ENCODE results near the gene GPAT3.
A peak's percentile ranks its signal among the peaks of the same experiment; 100 is the strongest.
"Not testable (repeated sequence)": the region's sequence is repeated elsewhere in the genome, so short reads cannot be mapped to it uniquely, and the experiment has no call there.

Gene GPAT3

DNA sequence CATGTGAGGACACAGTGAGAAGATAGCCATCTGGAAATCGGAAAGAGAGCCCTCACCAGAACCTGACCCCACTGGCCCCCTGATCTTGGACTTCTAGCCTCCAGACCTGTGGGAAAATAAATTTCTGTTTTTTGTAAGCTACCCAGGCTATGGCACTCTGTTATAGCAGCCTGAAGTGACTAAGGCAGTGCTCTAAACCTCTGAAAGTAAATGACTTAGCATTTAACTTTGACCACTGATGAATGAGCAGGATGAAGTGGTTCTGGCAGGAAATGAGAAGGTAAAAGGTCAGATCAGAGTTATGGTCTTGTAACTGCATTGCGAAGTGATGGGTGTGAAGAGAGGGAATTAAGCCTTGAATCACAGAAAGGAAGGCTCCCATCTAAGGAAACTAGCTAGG, 17.0 kb downstream of the GPAT3 start:
- no peak for DNase-seq

DNA sequence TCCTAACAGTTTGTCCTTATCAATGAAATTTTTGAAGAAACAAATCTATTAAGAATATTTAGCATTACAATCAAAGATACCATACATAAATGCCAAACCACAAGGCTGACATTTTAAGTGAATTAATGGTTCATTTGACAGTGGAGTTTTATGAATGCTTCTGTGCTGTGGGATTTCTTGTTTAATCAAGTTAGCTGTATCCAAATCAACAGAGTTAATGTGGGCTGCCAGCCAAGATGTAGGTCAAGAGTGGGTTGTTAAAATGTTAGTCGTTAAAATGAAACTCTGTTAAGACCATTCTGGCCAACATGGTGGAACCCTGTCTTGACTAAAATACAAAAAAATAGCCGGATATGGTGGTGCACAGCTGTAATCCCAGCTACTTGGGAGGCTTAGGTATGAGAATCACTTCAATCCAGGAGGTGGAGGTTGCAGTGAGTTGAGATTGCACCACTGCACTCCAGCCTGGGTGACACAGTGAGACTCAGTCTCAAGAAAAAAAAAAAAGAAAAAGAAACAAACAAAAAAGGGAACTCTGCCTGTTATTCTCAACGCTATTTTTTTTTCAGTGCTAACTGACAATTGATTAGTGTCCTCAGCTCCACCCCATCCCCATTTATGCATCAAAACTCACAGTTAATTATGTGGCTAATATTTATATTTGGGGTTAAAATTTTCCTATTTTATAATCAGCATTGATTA, 20.2 kb downstream of the GPAT3 start:
- DNase-seq: peak; percentile 61

DNA sequence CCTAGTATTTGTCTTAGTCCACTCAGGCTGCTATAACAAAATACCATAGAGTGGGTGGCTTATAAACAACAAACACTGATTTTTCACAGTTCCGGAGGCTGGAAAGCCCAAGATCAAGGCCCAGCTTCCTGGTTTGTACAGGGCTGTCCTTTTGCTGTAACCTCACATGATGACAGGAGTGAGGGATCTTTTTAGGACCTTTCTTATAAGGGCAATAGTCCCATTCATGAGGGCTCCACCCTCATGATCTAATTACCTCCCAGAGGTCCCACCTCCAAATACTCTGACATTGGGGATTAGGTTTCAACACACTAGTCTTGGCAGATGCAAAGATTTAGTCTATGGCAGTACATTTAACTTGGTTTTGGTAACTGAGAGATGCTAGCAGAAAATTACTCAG, 20.9 kb downstream of the GPAT3 start:
- no peak for DNase-seq

DNA sequence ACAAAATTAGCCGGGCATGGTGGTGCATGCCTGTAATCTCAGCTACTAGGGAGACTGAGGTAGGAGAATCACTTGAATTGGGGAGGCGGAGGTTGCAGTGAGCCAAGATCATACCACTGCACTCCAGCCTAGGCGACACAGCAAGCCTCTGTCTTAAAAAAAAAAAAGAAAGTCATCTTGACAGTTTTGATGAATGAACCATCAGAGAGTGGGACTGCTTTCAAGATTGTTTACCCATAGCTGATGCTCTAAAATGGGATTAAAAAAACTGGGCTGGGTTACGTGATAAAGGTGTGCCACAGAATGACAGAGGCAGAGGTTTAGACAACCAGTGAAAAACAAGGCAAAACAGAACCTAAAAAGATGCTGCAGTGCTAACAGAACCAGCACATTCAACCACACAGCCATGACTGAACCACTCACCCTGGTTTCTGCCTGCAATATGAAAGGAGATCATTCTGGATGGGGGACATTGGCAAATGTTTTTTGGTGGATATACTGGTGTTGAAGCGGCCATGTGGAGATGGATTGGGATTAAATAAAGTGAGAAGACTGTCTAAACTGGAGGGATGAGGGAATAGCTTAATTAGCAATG, 22.2 kb downstream of the GPAT3 start:
- no peak for DNase-seq

DNA sequence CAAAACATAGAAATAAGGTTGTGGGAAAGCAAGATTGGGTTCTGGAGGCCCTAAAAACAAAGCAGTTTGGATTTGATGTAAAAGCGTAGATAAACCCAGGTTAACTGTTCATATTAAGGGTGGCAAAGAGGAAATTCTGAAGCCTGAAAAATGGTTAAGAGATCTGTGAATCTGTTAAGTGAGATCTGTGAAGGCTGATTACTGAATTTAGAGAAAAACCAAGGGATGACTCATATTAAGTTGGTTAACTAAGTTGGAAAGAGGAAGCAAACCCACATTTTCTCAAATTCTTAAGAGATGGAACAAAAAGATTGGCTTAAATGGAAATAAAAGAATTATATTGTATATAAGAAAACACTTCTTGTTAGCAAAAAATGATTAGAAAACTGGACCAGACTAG, 22.8 kb downstream of the GPAT3 start:
- DNase-seq: no peak

DNA sequence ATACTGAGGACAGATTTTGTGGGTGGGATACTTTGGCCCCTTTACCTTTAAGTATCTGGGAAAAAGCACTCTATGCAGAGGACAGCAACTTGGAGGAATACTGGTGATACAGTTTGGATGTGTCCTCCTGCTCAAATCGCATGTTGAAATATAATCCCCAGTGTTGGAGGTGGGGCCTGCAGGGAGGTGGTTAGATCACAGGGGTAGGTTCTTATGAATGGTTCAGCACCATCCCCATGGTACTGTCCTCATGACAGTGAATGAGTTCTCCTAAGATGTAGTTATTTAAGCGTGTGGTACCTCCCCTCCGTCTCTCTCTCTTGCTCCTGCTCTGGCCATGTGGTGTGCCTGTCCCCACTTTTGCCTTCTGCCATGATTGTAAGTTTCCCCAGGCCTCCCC, 24.6 kb downstream of the GPAT3 start:
- DNase-seq: no peak

GRCh38 chr4:83561381-83561780, 25.5 kb downstream of the GPAT3 start:
- DNase-seq: no peak

DNA sequence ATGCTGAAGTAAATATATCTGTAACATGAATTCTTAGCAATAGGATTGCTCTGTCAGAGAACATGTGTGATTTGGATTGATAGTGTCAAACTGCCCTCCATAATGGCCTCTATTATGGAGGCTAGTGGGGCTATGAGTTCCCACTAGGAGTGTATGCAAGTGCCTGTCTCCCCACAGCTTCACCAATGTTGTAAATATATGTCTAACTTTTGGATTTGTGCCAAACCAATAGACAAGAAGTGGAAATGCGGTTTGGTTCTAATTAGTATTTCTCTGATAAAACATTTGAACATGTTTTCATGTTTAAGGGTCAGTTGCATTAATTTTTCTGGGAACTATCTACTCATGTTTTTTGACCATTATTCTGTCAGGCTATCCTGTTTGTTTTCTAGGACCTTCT, 28.1 kb downstream of the GPAT3 start:
- no peak for DNase-seq

GRCh38 chr4:83568062-83568461, 32.2 kb downstream of the GPAT3 start:
- DNase-seq: no peak

DNA sequence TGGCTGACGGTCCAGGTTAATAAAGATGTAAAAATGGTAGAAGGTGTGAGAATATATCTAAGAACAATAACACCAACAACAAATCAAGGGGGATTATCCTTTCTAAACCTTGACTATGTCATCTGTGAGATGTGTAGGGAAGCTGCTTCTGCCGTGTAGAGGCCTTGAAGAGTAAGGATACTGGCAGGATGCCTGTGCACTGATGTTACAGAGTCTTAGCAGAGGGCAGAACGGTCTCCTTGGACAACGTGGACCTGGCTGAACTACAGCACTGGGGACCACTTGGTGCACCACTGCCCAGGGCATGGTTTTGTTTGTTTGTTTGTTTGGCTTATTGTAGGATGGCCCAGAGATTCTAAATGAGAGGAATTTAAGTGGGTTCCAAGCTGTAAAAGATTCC, 33.5 kb downstream of the GPAT3 start:
- no peak for DNase-seq

GRCh38 chr4:83569987-83570386, 34.1 kb downstream of the GPAT3 start:
- no peak for DNase-seq

DNA sequence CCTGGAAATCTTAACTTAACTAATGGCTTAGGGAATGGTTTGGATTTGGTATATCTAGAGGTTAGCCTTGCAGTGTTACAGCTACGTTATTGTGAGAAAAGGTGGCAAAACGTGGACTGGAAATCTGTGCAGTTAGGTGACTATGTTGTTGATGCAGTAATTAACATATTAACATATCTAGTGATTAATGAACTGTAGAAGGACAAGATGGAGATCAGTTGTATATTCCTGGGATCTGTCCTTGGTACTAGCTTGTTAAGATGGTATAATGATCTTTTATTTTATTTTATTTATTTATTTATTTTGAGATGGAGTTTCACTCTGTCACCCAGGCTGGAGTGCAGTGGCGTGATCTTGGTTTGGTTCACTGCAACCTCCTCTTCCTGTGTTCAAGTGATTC, 36.9 kb downstream of the GPAT3 start:
- no peak for DNase-seq

GRCh38 chr4:83574247-83574646, 38.3 kb downstream of the GPAT3 start:
- no peak for DNase-seq

GRCh38 chr4:83576237-83576636, 40.3 kb downstream of the GPAT3 start:
- DNase-seq: not testable (repeated sequence)

DNA sequence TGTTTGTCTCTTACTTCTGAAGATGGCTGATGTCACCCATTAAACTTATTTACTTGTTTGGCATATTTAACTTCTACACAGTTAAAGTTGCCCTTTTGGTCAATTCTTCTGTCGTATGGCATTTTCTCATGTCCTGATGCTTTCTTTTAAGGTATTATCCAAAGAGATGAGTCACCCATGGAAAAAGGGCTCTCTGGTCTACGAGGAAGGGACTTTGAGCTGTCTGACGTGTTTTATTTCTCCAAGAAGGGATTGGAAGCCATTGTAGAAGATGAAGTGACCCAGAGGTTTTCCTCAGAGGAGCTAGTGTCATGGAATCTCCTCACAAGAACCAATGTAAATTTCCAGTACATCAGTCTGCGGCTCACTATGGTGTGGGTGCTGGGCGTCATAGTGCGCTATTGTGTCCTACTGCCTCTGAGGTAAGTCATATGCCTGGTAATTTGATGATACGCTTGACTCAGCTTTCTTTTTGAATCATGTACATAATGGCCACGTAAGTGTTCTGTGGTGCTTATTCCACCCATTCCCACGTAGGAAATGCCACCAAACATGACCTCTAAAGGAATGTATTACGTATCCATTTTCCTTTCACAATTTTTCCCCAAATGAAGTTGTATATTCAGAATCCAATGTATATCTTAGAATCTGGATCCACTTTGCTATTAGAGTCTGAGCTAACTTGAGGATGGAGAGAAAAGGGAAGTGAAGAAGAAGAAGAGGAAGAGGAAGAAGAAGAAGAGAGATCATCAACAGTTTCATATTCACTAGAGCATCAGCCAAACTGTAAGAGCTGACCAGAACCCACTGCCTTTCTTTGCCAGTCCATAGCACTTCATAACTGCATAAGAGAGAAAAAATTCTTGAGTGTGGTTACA, 45.7 kb downstream of the GPAT3 start:
- DNase-seq: no peak

- peak; percentile 75 for DNase-seq
Observed at GRCh38 chr4:83582289-83582785, 46.4 kb downstream of the GPAT3 start.

DNA sequence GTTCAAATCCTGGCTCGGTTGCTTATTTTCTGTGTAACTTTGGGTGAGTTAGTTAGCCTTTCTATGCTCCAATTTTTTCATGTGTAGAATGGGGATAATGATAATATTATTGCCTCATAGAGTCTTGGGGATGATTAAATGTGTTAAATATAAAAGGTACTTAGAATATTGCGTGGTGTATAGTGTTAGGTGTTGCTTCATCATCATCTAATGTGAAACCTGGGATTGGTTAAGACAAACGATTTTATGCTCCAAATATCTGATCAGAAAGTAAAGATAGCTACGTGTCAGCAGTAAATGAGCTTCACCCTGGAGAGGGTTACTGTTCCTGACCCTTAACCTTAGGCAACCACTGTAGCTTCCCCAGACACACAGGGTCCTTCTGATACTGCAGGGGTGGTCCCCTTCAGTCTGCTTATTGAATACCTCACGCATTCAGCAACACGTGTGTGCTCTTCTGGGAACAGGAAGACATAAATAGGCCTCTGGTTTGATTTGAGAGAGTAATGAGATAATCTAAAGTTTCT, 50.1 kb downstream of the GPAT3 start:
- no peak for DNase-seq

DNA sequence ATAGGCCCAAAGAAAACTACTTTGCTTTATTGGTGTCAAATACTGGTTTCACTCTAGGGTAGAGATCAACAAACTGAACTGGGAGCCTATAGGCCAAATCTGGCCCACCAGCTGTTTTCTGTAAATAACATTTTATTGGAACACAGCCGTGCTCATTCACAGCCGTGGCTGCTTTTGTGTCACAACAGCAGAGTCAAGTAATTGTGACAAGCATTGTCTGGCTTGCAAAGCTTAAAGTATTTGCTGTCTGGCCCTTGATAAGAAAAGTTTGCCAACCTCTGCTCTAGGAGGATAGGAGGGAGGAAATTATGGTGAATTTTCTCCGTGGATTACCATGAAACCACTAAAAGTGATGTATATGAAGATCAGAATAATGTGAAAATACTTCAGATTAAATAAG, 53.4 kb downstream of the GPAT3 start:
- no peak for DNase-seq

DNA sequence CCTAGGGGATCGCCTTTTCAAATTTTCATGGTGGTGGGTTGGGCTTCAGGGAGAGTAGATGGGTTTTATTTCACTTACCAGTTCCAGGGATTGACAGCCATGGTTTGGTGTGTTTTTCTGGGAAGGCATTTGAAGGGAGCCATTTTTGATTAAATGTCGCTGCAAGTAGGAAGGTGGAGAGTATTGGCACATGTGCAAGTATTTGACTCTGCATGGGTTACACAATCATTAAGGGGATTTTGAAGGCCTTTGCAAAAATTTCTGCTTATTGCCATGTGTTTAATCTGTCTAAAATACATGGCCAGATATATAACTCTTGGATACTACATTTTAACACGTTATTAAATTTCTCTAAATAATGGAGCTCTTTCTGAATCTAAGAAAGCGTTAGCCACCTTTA, 55.1 kb downstream of the GPAT3 start:
- no peak for DNase-seq

DNA sequence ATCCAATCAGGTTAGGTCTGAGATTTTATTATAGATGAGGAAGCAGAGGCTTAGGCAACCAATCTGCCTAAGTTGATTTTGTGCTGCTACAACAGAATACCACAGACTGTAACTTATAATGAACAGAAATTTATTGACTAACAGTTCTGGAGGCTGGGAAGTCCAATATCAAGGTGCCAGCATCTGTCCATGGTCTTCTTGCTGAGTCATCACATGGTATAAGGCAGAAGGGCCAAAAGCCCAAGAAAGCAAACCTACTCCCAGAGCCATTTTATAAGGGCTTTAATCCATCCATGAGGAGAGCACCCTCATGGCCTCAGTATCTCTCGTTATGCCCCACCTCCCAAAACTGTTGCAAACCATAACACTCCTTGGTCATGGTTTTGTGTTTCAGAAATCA, 55.8 kb downstream of the GPAT3 start:
- no peak for DNase-seq

- no peak for DNase-seq
Observed at GRCh38 chr4:83599183-83599582, 63.3 kb downstream of the GPAT3 start.

DNA sequence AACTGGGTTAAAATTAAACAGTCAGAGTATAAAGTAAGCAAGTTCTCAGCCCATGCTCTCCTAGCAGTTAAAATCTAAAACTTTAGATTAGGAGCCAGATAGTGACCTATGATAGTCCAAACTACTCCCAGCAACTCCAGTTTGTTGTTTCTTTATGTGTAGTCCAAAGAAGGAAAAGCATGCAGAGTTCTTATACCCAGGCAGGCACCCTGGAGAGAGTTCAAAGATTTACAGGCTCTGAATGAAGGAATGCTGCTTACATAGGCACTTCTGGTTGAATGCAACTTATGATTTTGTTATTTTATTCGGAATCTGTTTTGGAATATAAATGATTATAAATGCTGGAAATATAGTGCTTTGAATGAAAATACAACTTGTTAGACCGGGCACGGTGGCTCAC, 67.2 kb downstream of the GPAT3 start:
- no peak for DNase-seq

- DNase-seq: no peak
Observed at GRCh38 chr4:83604321-83604720, 68.4 kb downstream of the GPAT3 start.

- no peak for DNase-seq
Observed at GRCh38 chr4:83605210-83605609, 69.3 kb downstream of the GPAT3 start.

Data from DMS79 (cell line).